Neural cell (in vitro differentiated cells): Measurements from ENCODE around the gene SMAD4. TPM values are rescaled to one million over a fixed set of nuclear protein-coding genes. Genes with fewer than 3 reads are reported as not detected.
"Not testable (repeated sequence)": the region's sequence is repeated elsewhere in the genome, so short reads cannot be mapped to it uniquely, and the experiment has no call there.

ENCODE experiments used
- H2AFZ ChIP-seq: fragments of 200-600, 300-800 bp; sonication (generic), shearing (Covaris generic); 2 replicates; pipeline ENCODE4 v1.6.0; 2014; ENCODE audit warnings: low read depth, mild to moderate bottlenecking, antibody characterized with exemption, low read length, moderate library complexity
- H3F3A ChIP-seq: fragments of 200-600 bp; shearing (Covaris generic); 2 replicates; pipeline ENCODE4 v1.6.1; 2016; ENCODE audit warnings: mild to moderate bottlenecking, moderate library complexity, mixed read lengths, antibody characterized with exemption, low read length; ENCODE audit not compliant: insufficient read depth, poor library complexity, severe bottlenecking
- H3K27ac ChIP-seq: fragments of 200-600, 300-800 bp; sonication (generic), shearing (Covaris generic); 2 replicates; pipeline ENCODE4 v1.5.1; 2014; ENCODE audit warnings: mild to moderate bottlenecking, low read length, moderate library complexity
- H3K27me3 ChIP-seq: fragments of 300-800, 200-600 bp; sonication (generic), shearing (Covaris generic); 2 replicates; pipeline ENCODE4 v1.6.0; 2014; ENCODE audit warnings: mild to moderate bottlenecking, low read depth, low read length, moderate library complexity; ENCODE audit not compliant: insufficient read depth
- H3K36me3 ChIP-seq: fragments of 300-800, 200-600 bp; sonication (generic), shearing (Covaris generic); 2 replicates; pipeline ENCODE4 v1.5.1; 2014; ENCODE audit warnings: mild to moderate bottlenecking, antibody characterized with exemption, low read length, moderate library complexity; ENCODE audit not compliant: insufficient read depth
- H3K4me2 ChIP-seq: fragments of 300-800, 200-600 bp; sonication (generic), shearing (Covaris generic); 2 replicates; pipeline ENCODE4 v1.6.0; 2014; ENCODE audit warnings: mild to moderate bottlenecking, low read length
- H3K4me3 ChIP-seq: fragments of 300-800, 200-600 bp; sonication (generic), shearing (Covaris generic); 2 replicates; pipeline ENCODE4 v1.5.1; 2014; ENCODE audit warnings: mild to moderate bottlenecking, low read length, moderate library complexity
- H3K79me2 ChIP-seq: fragments of 200-600 bp; shearing (Covaris generic); replicated peaks from 2 replicates; pipeline ENCODE4 v1.6.0; 2014; ENCODE audit warnings: mild to moderate bottlenecking, low read length, moderate library complexity; ENCODE audit not compliant: insufficient read depth
- H3K9ac ChIP-seq: fragments of 300-800, 200-600 bp; sonication (generic), shearing (Covaris generic); 2 replicates; pipeline ENCODE4 v1.6.1; 2016; ENCODE audit warnings: mild to moderate bottlenecking, low read length, mixed read lengths
- H3K9me2 ChIP-seq: fragments of 200-600 bp; shearing (Covaris generic); 2 replicates; pipeline ENCODE4 v1.6.1; 2016; ENCODE audit warnings: mild to moderate bottlenecking, low read length, mixed read lengths; ENCODE audit not compliant: insufficient read depth
- H3K9me3 ChIP-seq: fragments of 200-600, 300-800 bp; sonication (generic), shearing (Covaris generic); 2 replicates; pipeline ENCODE4 v1.6.1; 2016; ENCODE audit warnings: mild to moderate bottlenecking, mixed run types, low read length, moderate library complexity, mixed read lengths
- H4K20me1 ChIP-seq: fragments of 200-600 bp; shearing (Covaris generic); 2 replicates; pipeline ENCODE4 v1.6.1; 2016; ENCODE audit warnings: mild to moderate bottlenecking, mixed run types; ENCODE audit not compliant: insufficient read depth
- EP300 ChIP-seq: fragments of 450-650 bp; conservative IDR thresholded peaks from 2 replicates; pipeline ENCODE4 v1.6.1; 2014; ENCODE audit warnings: antibody characterized with exemption, mild to moderate bottlenecking, moderate library complexity; ENCODE audit not compliant: poor library complexity, severe bottlenecking
- MXI1 ChIP-seq: fragments of 450-650 bp; conservative IDR thresholded peaks from 2 replicates; pipeline ENCODE4 v1.6.1; 2014; ENCODE audit warnings: antibody characterized with exemption, mild to moderate bottlenecking; ENCODE audit not compliant: poor library complexity, severe bottlenecking
- RAD21 ChIP-seq: fragments of 450-650 bp; conservative IDR thresholded peaks from 2 replicates; pipeline ENCODE4 v1.6.1; 2014; ENCODE audit warnings: antibody characterized with exemption, mild to moderate bottlenecking, moderate library complexity
- SMC3 ChIP-seq: fragments of 450-650 bp; conservative IDR thresholded peaks from 2 replicates; pipeline ENCODE4 v1.6.1; 2014; ENCODE audit warnings: antibody characterized with exemption, mild to moderate bottlenecking, moderate library complexity; ENCODE audit not compliant: poor library complexity
- TAF1 ChIP-seq: IDR thresholded peaks from 2 replicates; pipeline ENCODE4 v1.6.1; 2012; ENCODE audit warnings: low read depth
- polyA plus RNA-seq: library from polyadenylated mRNA; depleted of rRNA; stranded (reverse); fragments of >200 nt; gene quantifications from 2 replicates; pipeline ENCODE4 v1.2.3, GENCODE V29; 2014
- TF ChIP-seq, protein P1 (sequence below): IDR thresholded peaks from 2 replicates; pipeline ENCODE4 v1.6.1; 2012; ENCODE audit warnings: borderline replicate concordance
- TF ChIP-seq, protein P2 (sequence below): fragments of 450-650 bp; IDR thresholded peaks from 2 replicates; pipeline ENCODE4 v1.5.1; 2014; ENCODE audit warnings: antibody characterized with exemption, mild to moderate bottlenecking, moderate library complexity; ENCODE audit not compliant: poor library complexity, severe bottlenecking

SMAD4 gene
- polyA plus RNA-seq, 1 donor from 2014 or later = 40.2 TPM

DNA sequence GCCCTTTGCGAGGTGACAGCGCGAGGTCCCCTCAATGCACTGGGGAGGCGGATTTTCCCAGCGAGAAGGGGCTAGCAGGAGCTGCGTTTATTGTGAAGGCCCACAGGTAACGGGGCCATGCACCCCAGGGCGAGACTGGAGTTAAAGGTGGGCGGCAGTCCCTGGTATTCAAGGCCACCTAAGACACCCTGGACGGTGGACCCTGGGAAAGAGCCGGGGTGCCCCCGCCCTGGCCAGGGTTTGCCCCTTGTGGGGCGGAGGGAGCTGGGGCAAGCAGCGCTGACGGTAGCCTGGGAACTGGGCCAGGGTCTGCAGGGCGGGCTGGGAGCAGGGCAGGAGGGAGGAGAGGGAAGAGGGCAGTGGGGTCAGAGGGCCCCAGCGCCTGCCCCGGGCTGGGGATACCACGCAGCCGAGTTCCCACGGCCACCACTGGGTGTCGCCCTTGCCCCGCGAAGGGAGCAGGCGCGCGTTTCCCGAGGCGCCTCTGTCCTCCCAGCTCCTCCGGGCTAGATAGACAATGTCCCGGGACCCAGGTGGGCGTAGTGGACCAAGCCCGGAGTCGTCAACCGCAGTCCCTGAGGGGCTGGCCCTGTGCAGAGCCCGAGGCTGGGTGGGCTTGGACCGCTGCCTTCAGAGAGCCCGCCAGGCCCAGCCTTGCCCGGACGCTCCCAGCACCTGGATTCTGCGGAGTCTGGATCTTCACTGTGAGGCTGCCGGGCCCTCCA is 80.2 kb downstream of the SMAD4 start:
- no peak overlapping the region for H2AFZ ChIP-seq
- no peak overlapping the region for H3K27ac ChIP-seq
- H4K20me1 ChIP-seq = no peaks in the 10 kb centered on the region
- no peak overlapping the region for H3K4me3 ChIP-seq
- no peak overlapping the region for H3K4me2 ChIP-seq
- H3K9me2 ChIP-seq = no peaks in the 10 kb centered on the region
- H3K9ac ChIP-seq = no peak overlapping the region
- no peaks in the 10 kb centered on the region for H3K36me3 ChIP-seq
- no peaks in the 10 kb centered on the region for H3K79me2 ChIP-seq
- TF ChIP-seq, protein P1, sequence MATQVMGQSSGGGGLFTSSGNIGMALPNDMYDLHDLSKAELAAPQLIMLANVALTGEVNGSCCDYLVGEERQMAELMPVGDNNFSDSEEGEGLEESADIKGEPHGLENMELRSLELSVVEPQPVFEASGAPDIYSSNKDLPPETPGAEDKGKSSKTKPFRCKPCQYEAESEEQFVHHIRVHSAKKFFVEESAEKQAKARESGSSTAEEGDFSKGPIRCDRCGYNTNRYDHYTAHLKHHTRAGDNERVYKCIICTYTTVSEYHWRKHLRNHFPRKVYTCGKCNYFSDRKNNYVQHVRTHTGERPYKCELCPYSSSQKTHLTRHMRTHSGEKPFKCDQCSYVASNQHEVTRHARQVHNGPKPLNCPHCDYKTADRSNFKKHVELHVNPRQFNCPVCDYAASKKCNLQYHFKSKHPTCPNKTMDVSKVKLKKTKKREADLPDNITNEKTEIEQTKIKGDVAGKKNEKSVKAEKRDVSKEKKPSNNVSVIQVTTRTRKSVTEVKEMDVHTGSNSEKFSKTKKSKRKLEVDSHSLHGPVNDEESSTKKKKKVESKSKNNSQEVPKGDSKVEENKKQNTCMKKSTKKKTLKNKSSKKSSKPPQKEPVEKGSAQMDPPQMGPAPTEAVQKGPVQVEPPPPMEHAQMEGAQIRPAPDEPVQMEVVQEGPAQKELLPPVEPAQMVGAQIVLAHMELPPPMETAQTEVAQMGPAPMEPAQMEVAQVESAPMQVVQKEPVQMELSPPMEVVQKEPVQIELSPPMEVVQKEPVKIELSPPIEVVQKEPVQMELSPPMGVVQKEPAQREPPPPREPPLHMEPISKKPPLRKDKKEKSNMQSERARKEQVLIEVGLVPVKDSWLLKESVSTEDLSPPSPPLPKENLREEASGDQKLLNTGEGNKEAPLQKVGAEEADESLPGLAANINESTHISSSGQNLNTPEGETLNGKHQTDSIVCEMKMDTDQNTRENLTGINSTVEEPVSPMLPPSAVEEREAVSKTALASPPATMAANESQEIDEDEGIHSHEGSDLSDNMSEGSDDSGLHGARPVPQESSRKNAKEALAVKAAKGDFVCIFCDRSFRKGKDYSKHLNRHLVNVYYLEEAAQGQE = no peak
- TF ChIP-seq MXI1 = no peak
- TF ChIP-seq EP300 = no peak
- peak; percentile 64 for TF ChIP-seq RAD21
- no peak for TF ChIP-seq TAF1
- TF ChIP-seq SMC3 = peak; percentile 54
- TF ChIP-seq, protein P2, sequence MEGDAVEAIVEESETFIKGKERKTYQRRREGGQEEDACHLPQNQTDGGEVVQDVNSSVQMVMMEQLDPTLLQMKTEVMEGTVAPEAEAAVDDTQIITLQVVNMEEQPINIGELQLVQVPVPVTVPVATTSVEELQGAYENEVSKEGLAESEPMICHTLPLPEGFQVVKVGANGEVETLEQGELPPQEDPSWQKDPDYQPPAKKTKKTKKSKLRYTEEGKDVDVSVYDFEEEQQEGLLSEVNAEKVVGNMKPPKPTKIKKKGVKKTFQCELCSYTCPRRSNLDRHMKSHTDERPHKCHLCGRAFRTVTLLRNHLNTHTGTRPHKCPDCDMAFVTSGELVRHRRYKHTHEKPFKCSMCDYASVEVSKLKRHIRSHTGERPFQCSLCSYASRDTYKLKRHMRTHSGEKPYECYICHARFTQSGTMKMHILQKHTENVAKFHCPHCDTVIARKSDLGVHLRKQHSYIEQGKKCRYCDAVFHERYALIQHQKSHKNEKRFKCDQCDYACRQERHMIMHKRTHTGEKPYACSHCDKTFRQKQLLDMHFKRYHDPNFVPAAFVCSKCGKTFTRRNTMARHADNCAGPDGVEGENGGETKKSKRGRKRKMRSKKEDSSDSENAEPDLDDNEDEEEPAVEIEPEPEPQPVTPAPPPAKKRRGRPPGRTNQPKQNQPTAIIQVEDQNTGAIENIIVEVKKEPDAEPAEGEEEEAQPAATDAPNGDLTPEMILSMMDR = peak; percentile 59
- no peaks in the 10 kb centered on the region for H3F3A ChIP-seq
- no peaks in the 10 kb centered on the region for H3K27me3 ChIP-seq
- no peaks in the 10 kb centered on the region for H3K9me3 ChIP-seq

DNA sequence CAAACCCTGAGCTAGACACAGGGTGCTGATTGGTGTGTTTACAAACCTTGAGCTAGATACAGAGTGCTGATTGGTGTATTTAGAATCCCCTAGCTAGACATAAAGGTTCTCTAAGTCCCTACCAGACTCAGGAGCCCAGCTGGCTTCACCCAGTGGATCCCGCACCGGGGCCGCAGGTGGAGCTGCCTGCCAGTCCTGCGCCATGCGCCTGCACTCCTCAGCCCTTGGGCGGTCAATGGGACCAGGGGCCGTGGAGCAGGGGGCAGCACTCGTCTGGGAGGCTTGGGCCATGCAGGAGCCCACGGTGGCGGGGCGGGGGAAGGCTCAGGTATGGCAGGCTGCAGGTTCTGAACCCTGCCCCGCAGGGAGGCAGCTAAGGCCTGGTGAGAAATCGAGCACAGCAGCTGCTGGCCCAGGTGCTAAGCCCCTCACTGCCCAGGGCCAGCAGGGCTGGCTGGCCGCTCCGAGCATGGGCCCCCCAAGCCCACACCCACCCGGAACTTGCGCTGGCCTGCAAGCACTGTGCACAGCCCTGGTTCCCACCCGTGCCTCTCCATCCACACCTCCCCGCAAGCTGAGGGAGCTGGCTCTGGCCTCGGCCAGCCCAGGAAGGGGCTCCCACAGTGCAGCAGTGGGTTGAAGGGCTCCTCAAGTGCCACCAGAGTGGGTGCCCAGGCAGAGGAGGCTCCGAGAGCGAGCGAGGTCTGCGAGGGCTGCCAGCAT is 81.8 kb downstream of the SMAD4 start:
- not testable (repeated sequence) for H3K9me2 ChIP-seq, H3K27me3 ChIP-seq, H3F3A ChIP-seq, H3K27ac ChIP-seq, H2AFZ ChIP-seq, H3K9ac ChIP-seq, H3K4me3 ChIP-seq, H3K4me2 ChIP-seq, H3K9me3 ChIP-seq, H4K20me1 ChIP-seq, H3K79me2 ChIP-seq, H3K36me3 ChIP-seq

DNA sequence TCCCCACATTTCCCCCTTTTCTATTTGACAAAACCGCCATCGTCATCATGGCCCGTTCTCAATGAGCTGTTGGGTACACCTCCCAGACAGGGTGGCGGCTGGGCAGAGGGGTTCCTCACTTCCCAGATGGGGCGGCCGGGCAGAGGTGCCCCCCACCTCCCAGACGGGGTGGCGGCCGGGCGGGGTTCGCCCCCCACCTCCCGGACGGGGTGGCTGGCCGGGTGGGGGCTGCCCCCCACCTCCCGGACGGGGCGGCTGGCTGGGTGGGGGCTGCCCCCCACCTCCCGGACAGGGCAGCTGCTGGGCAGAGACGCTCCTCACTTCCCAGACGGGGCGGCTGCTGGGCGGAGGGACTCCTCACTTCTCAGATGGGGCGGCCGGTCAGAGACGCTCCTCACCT is 87.0 kb downstream of the SMAD4 start:
- H3K79me2 ChIP-seq, H3K27me3 ChIP-seq, H3K9me2 ChIP-seq, H3F3A ChIP-seq, H3K36me3 ChIP-seq, H3K9me3 ChIP-seq, H3K4me2 ChIP-seq, H3K27ac ChIP-seq, H3K9ac ChIP-seq, H4K20me1 ChIP-seq, H3K4me3 ChIP-seq, H2AFZ ChIP-seq: not testable (repeated sequence)

DNA sequence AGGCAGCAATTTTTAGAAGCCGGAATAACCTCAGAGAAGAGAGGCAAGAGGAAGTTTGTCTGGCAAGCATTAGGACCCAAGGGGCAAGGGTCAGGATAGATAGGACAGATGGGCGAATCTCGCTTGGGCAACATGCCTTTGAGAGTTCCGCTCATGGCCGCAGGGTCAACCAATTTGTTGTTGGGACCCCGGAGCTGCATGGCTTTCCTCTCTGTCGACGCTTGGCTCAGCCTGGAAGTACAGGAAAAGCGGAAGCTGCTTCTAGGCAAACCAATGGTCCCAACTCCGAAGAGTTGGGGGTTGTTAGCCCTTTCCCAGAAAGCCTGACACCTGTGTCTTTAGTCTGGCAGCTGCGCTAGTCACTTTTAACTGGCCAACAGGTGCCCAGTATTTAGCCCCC is 89.5 kb downstream of the SMAD4 start:
- H3K4me2 ChIP-seq, H3K79me2 ChIP-seq, H3K27me3 ChIP-seq, H3K9me2 ChIP-seq, H3K9me3 ChIP-seq, H3F3A ChIP-seq, H3K9ac ChIP-seq, H3K36me3 ChIP-seq, H3K27ac ChIP-seq, H3K4me3 ChIP-seq, H2AFZ ChIP-seq, H4K20me1 ChIP-seq: not testable (repeated sequence)

DNA sequence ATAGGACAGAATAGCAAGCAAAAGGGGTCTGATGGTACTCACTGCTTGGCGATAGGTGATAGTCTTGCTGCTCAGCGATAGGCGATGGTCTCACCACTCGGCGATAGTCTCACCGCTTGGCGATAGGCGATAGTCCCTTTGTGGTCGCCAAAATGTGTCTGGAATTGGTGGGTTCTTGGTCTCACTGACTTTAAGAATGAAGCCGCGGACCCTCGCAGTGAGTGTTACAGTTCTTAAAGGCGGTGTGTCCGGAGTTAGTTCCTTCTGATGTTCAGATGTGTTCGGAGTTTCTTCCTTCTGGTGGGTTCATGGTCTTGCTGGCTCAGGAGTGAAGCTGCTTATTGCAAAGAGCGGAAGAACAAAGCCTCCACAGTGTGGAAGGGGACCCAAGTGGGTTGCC is 90.0 kb downstream of the SMAD4 start:
- not testable (repeated sequence) for H3K79me2 ChIP-seq, H3K9me3 ChIP-seq, H3K9me2 ChIP-seq, H3K27me3 ChIP-seq, H2AFZ ChIP-seq, H3F3A ChIP-seq, H3K36me3 ChIP-seq, H3K27ac ChIP-seq, H3K4me3 ChIP-seq, H3K9ac ChIP-seq, H4K20me1 ChIP-seq, H3K4me2 ChIP-seq
